Pancreas (tissue), 10 donors: ENCODE data around the gene CORO6. TPM values are rescaled to one million over a fixed set of nuclear protein-coding genes. Genes with fewer than 3 reads are reported as not detected.

Experiments
- ATAC-seq, 4 donors: fragments of 200-7000 bp; cut with Tn5 transposase; one replicate each; pipeline versions ENCODE4 v1.8.0 to v1.9.1; 2020; ENCODE audit warnings: mild to moderate bottlenecking in 4 of 4, moderate library complexity in 4 of 4
- DNase-seq, 6 donors: peaks; one replicate each; pipeline ENCODE4 v3.0.0-alpha.2; 2020
- FAIRE-seq: peaks from 2 replicates; lab custom pipeline; 2012; peaks lifted over from hg19 to GRCh38; lab: Jason Lieb, UNC
- H3K27ac ChIP-seq, 4 donors: fragments of 200-600 bp; sonication (generic); 1 replicate in 3 of 4; 2 replicates in 1 of 4; pipeline versions ENCODE4 v1.5.0 to v1.8.0; 2020
- H3K27me3 ChIP-seq, 4 donors: fragments of 200-600 bp; one replicate each; pipeline ENCODE4 v1.8.0; 2021
- H3K36me3 ChIP-seq, 3 donors: fragments of 200-600 bp; sonication (generic) in 1 of 3; one replicate each; pipeline versions ENCODE4 v1.5.0 to v1.8.0; 2020 to 2021
- H3K4me1 ChIP-seq, 3 donors: fragments of 200-600 bp; one replicate each; pipeline ENCODE4 v1.8.0; 2021
- H3K4me3 ChIP-seq, 4 donors: fragments of 200-600 bp; sonication (generic) in 2 of 4; one replicate each; pipeline versions ENCODE4 v1.5.0 to v1.8.0; 2020 to 2021
- H3K9me3 ChIP-seq, 4 donors: fragments of 200-600 bp; one replicate each; pipeline ENCODE4 v1.8.0; 2021
- CTCF ChIP-seq, 4 donors: fragments of 200-600 bp; sonication (generic) in 3 of 4; IDR thresholded peaks; one replicate each; pipeline versions ENCODE4 v1.5.0 to v1.8.0; 2021; ENCODE audit warnings: antibody characterized with exemption in 4 of 4
- WGBS, 2 donors: extraction: QIAGEN DNeasy Blood & Tissue Kit; methylation state at CpG; one replicate each; pipeline ENCODE4 v1.1.7; 2013; 5-methylcytosine and 5-hydroxymethylcytosine counted together
- intact Hi-C, 3 donors: fragments of 100-400 bp; cut with DNase I; formaldehyde crosslinking; loops; one replicate each; pipeline versions ENCODE4 v1.11.1 to v1.14.2; 2022
- polyA plus RNA-seq, 2 donors: library from polyadenylated mRNA; stranded (reverse); fragments of 200-250 nt; gene quantifications; one replicate each; pipeline ENCODE4 v1.2.3, GENCODE V29; 2013
- total RNA-seq, 6 donors: library from RNA; stranded (reverse); fragmentation: NEBNext Ultra II Directional in 4 of 6; extraction: Animal tissue kit (Norgen Biotek cat#: 25700) in 4 of 6; gene quantifications; one replicate each; pipeline versions ENCODE4 v1.2.1 to v1.2.4, GENCODE V29; 2021 to 2023
- donor health status: healthy with polysubstance abuse.
- donor health status: DM: no; HTN: no; CAD: no; lungs with moderate emphysema.
- donor health status: DM: no; HTN: no; CAD: no.
- donor health status: control.
- donor health status: control.
- donor health status: Bipolar disorder and iron deficiency.
- donor health status: DM: yes; HTN: yes; CAD: no.
- donor health status: DM: no; HTN: no; CAD: no.
- donor health status: DM: no; HTN: no; CAD: no.
- donor health status: DM: yes; HTN: yes; CAD: no.

The CORO6 gene
- total and polyA plus RNA-seq, 8 donors, result 0.20 to 4.4 (median 0.59) TPM

- no peak for TF ChIP-seq CTCF (IDR thresholded peaks at IDR 0.05)
- ATAC-seq (no peak), DNase-seq (peak in 2 of 6 donors; percentile 44 to 60), FAIRE-seq (no peak)
- intact Hi-C loops, result no loop called here
- Histone ChIP-seq H3K27me3 (no peaks in the 10 kb centered on the region), H3K9me3 (no peaks in the 10 kb centered on the region), H3K4me3 (no peak overlapping the region), H3K4me1 (peaks cover 6 to 14% (median 7%) of the 10 kb centered on the region in 3 donors), H3K27ac (no peak overlapping the region), H3K36me3 (no peaks in the 10 kb centered on the region)
- WGBS, 2 donors, result 68 to 75% methylated on average over 6 of the region's 6 CpGs
Observed at GRCh38 chr17:29573558-29573869, 49.2 kb downstream of the CORO6 start.

DNA sequence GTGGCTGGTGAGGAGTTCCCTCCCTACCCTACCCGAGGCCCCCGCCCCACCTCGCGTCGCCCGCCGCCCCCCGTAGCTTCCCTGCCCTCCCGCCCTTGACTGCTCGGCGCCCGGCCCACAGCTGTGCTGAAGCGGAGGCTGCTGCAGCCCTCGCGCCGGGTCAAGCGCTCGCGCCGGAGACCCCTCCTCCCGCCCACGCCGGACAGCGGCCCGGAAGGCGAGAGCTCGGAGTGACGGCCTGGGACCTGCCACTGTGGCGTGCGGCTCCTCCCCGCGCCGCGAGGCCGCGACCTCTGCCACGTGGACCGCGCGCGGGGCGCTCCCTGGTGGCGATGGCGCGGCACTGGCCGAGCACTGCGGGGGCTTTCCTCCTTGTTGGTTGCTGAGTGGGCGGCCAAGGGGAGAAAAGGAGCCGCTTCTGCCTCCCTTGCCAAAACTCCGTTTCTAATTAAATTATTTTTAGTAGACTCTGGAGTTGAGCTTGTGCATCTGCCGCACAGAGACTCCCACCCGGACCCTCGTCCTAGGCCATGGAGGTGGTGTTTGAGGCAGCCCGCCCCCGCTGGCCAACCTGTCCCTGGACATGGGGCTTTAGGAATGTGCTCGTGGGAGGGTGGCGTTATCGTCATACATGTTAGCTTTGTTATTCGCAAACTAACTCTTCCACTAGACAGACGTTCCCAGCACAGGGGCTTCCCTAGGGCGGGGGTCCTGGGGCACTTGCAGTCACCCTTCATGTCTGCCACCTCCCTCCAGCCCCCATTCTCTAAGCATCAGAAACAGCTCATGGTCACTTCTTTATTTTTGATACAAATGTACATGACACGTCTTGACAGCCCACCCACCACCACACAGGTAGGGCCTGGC lies 49.8 kb downstream of the CORO6 start:
- peak overlapping the region in 2 of 4 donors; percentile 28 to 38 for H3K4me3 ChIP-seq
- intact Hi-C loops, result no loop called here
- H3K27ac ChIP-seq, result no peak overlapping the region
- no peaks in the 10 kb centered on the region for H3K9me3 ChIP-seq
- peak; percentile 44 to 59 (median 54) for TF ChIP-seq CTCF (IDR thresholded peaks at IDR 0.05)
- DNase-seq, result peak in 5 of 6 donors; percentile 53 to 84 (median 72)
- no peaks in the 10 kb centered on the region for H3K27me3 ChIP-seq
- no peak for FAIRE-seq
- ATAC-seq, result peak; percentile 43 to 58 (median 48)
- H3K4me1 ChIP-seq, result peaks cover 6 to 14% (median 7%) of the 10 kb centered on the region in 3 donors
- 36 to 37% methylated on average over 51 to 61 of the region's 62 CpGs for WGBS, 2 donors
- no peaks in the 10 kb centered on the region for H3K36me3 ChIP-seq

DNA sequence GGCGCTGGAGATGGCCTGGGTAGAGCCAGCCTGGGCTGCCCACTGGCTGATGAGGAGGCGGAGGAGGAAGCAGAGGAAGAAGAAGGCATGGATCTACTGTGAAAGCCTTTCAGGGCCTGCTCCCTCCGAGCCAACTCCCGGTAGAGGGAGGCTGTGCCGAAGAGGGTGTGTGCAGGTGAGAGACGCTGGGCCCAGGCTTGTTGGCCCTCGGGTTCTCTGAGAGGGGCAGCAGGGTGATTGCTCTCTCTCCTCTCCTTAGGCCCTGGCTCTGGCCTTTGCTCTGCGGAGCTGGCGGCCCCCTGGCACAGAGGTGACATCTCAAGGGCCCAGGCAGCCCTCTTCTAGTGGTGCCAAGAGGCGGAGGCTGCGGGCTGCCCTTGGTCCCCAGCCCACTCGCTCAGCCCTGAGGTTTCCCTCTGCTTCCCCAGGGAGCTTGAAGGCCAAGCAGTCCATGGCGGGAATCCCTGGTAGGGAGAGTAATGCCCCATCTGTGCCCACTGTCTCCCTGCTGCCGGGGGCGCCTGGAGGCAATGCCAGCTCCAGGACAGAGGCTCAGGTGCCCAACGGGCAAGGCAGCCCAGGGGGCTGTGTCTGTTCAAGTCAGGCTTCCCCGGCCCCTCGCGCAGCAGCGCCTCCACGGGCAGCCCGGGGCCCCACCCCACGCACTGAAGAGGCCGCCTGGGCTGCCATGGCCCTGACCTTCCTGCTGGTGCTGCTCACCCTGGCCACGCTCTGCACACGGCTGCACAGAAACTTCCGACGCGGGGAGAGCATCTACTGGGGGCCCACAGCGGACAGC lies 50.6 kb downstream of the CORO6 start:
- no peaks in the 10 kb centered on the region for H3K36me3 ChIP-seq
- no peak for TF ChIP-seq CTCF (IDR thresholded peaks at IDR 0.05)
- peak overlapping the region in 2 of 4 donors; percentile 28 to 38 for H3K4me3 ChIP-seq
- FAIRE-seq (no peak), DNase-seq (peak in 4 of 6 donors; percentile 18 to 80 (median 52)), ATAC-seq (peak in 1 of 4 donors; percentile 7)
- intact Hi-C loops, result no loop called here
- 48 to 51% methylated on average over 28 to 30 of the region's 30 CpGs for WGBS, 2 donors
- H3K4me1 ChIP-seq, result peaks cover 6 to 14% (median 7%) of the 10 kb centered on the region in 3 donors
- no peaks in the 10 kb centered on the region for H3K27me3 ChIP-seq
- H3K27ac ChIP-seq, result no peak overlapping the region
- H3K9me3 ChIP-seq, result no peaks in the 10 kb centered on the region

GRCh38 chr17:29571486-29571882 lies 51.2 kb downstream of the CORO6 start:
- Histone ChIP-seq H3K4me1 (peaks cover 6 to 14% (median 7%) of the 10 kb centered on the region in 3 donors), H3K27ac (no peak overlapping the region), H3K9me3 (no peaks in the 10 kb centered on the region), H3K4me3 (no peak overlapping the region), H3K27me3 (no peaks in the 10 kb centered on the region), H3K36me3 (no peaks in the 10 kb centered on the region)
- TF ChIP-seq CTCF (IDR thresholded peaks at IDR 0.05), result no peak
- FAIRE-seq, result no peak
- intact Hi-C loops, result no loop called here
- peak in 2 of 6 donors; percentile 12 to 47 for DNase-seq
- ATAC-seq, result no peak
- 89 to 92% methylated on average over 6 of the region's 6 CpGs for WGBS, 2 donors
